WTC11 (cell line): ENCODE results near the gene RANBP3L. TPM values are rescaled to one million over a fixed set of nuclear protein-coding genes. Genes with fewer than 3 reads are reported as not detected.
A peak's percentile ranks its signal among the peaks of the same experiment; 100 is the strongest.

ENCODE experiments used
- ATAC-seq: fragments of 200-7000 bp; cut with Tn5 transposase; 2 replicates; pipeline ENCODE4 v1.10.0; 2021; ENCODE audit warnings: mild to moderate bottlenecking, moderate library complexity
- CTCF ChIA-PET: fragments of 300-600 bp; sonication (Branson Sonifier 250); formaldehyde crosslinking; loops from one replicate; lab custom pipeline; 2021; ENCODE audit warnings: antibody characterized with exemption; lab: Charles Lee
- POLR2A ChIA-PET: fragments of 350-600 bp; sonication (Branson Sonifier 250); formaldehyde crosslinking; loops from one replicate; lab custom pipeline; 2021; ENCODE audit warnings: antibody characterized with exemption; lab: Charles Lee
- DNase-seq: peaks from one replicate; pipeline ENCODE4 v3.0.0; 2021; ENCODE audit warnings: low spot score
- H3K27ac Mint-ChIP-seq: 2 replicates; pipeline ENCODE4 v1.8.0; 2021; ENCODE audit warnings: mixed read lengths
- H3K27me3 Mint-ChIP-seq: 2 replicates; pipeline ENCODE4 v1.8.0; 2021; ENCODE audit warnings: low read depth, mild to moderate bottlenecking, moderate library complexity, mixed read lengths
- H3K36me3 Mint-ChIP-seq: 2 replicates; pipeline ENCODE4 v1.8.0; 2021; ENCODE audit warnings: mixed read lengths
- H3K4me1 Mint-ChIP-seq: 2 replicates; pipeline ENCODE4 v1.8.0; 2022; ENCODE audit warnings: mixed read lengths
- H3K4me3 Mint-ChIP-seq: 2 replicates; pipeline ENCODE4 v1.8.0; 2021; ENCODE audit warnings: mild to moderate bottlenecking, moderate library complexity, mixed read lengths
- H3K9me3 Mint-ChIP-seq: 2 replicates; pipeline ENCODE4 v1.8.0; 2021; ENCODE audit warnings: mixed read lengths
- GRHL2 ChIP-seq: fragments of 250-450 bp; sonication (Bioruptor Pico); IDR thresholded peaks from 2 replicates; pipeline ENCODE4 v1.8.0; 2022; ENCODE audit warnings: mild to moderate bottlenecking, moderate library complexity; ENCODE audit not compliant: insufficient replicate concordance, severe bottlenecking
- JAZF1 ChIP-seq: fragments of 250-450 bp; sonication (Bioruptor Pico); IDR thresholded peaks from 2 replicates; pipeline ENCODE4 v1.9.0; 2021; ENCODE audit warnings: moderate library complexity, mild to moderate bottlenecking, inconsistent platforms
- KAT7 ChIP-seq: sonication (generic); formaldehyde crosslinking; IDR thresholded peaks from 2 replicates; pipeline ENCODE4 v1.8.1; 2023; ENCODE audit warnings: missing genetic modification reagents, mild to moderate bottlenecking, borderline replicate concordance
- MXD4 ChIP-seq: fragments of 250-450 bp; sonication (Bioruptor Pico); IDR thresholded peaks from 2 replicates; pipeline ENCODE4 v1.8.0; 2021; ENCODE audit warnings: mild to moderate bottlenecking, moderate library complexity, borderline replicate concordance
- PRDM15 ChIP-seq: sonication (generic); formaldehyde crosslinking; IDR thresholded peaks from 2 replicates; pipeline ENCODE4 v1.8.0; 2022; ENCODE audit warnings: missing genetic modification reagents
- SMAD3 ChIP-seq: sonication (generic); formaldehyde crosslinking; IDR thresholded peaks from 2 replicates; pipeline ENCODE4 v1.8.0; 2022; ENCODE audit warnings: missing genetic modification reagents, mild to moderate bottlenecking, borderline replicate concordance
- SOX15 ChIP-seq: fragments of 250-450 bp; sonication (Bioruptor Pico); IDR thresholded peaks from 2 replicates; pipeline ENCODE4 v1.9.0; 2021; ENCODE audit warnings: mild to moderate bottlenecking
- TEAD1 ChIP-seq: sonication (generic); formaldehyde crosslinking; IDR thresholded peaks from 2 replicates; pipeline ENCODE4 v1.8.0; 2022; ENCODE audit warnings: mild to moderate bottlenecking, missing genetic modification reagents
- USF2 ChIP-seq: sonication (generic); formaldehyde crosslinking; IDR thresholded peaks from 2 replicates; pipeline ENCODE4 v1.8.1; 2023; ENCODE audit warnings: mild to moderate bottlenecking, missing genetic modification reagents, moderate library complexity
- ZNF512 ChIP-seq: sonication (generic); formaldehyde crosslinking; IDR thresholded peaks from 2 replicates; pipeline ENCODE4 v1.8.1; 2022; ENCODE audit warnings: missing genetic modification reagents, borderline replicate concordance
- total RNA-seq: library from RNA; stranded (reverse); gene quantifications from 3 replicates; pipeline ENCODE4 v1.2.3, GENCODE V29; 2021
- TF ChIP-seq, protein P1 (sequence below): fragments of 250-450 bp; sonication (Bioruptor Pico); IDR thresholded peaks from 2 replicates; pipeline ENCODE4 v1.8.0; 2021; ENCODE audit warnings: mild to moderate bottlenecking

The RANBP3L gene
- total RNA-seq, 1 experiment from 2014 or later, result not detected

DNA sequence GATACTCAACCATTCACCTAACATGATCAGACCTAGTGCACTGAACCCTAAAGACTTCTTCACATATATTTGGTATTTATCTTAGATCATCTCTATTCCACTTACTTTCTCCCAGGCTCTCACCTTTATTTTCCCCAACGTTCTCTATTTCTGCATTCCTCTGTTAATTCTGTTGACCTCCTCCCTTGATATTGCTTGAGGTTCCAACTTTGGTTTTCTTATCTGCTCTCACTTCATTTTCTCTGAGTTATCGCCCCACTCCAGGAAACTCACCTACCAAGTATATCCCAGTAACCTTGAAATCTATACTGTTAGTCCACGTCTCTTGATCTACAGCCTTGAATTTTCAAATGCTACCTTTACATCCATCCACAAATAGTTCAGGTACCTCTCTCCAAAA lies 69.2 kb downstream of the RANBP3L start:
- CTCF ChIA-PET, result interaction anchor here (1.2 kb wide), 1 partner anchor 10 kb away, joined by 3 read pairs; no protein-coding TSS in a partner anchor
- Mint-ChIP-seq H3K27me3 (no peaks in the 10 kb centered on the region), H3K36me3 (no peaks in the 10 kb centered on the region), H3K27ac (no peak overlapping the region)
- ATAC-seq, result no peak
- no peak for DNase-seq
- TF ChIP-seq TEAD1 (CRISPR knock-in tag), result no peak
- TF ChIP-seq, protein P1, sequence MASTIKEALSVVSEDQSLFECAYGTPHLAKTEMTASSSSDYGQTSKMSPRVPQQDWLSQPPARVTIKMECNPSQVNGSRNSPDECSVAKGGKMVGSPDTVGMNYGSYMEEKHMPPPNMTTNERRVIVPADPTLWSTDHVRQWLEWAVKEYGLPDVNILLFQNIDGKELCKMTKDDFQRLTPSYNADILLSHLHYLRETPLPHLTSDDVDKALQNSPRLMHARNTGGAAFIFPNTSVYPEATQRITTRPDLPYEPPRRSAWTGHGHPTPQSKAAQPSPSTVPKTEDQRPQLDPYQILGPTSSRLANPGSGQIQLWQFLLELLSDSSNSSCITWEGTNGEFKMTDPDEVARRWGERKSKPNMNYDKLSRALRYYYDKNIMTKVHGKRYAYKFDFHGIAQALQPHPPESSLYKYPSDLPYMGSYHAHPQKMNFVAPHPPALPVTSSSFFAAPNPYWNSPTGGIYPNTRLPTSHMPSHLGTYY (CRISPR knock-in tag), result no peak
- no peak for TF ChIP-seq ZNF512 (CRISPR knock-in tag)
- TF ChIP-seq SMAD3 (CRISPR knock-in tag), result no peak
- no peak for TF ChIP-seq PRDM15 (CRISPR knock-in tag)
- no peak for TF ChIP-seq GRHL2 (CRISPR knock-in tag)
- TF ChIP-seq JAZF1 (CRISPR knock-in tag), result no peak
- no peak for TF ChIP-seq MXD4 (CRISPR knock-in tag)
- TF ChIP-seq USF2 (CRISPR knock-in tag), result no peak
- TF ChIP-seq, all 79 proteins: peak for 0
- POLR2A ChIA-PET, result no interaction called here
- peaks cover 5% of the 10 kb centered on the region for H3K4me1 Mint-ChIP-seq
- no peaks in the 10 kb centered on the region for H3K9me3 Mint-ChIP-seq
- no peak overlapping the region for H3K4me3 Mint-ChIP-seq

- POLR2A ChIA-PET, result interaction anchor here (1.1 kb wide), 1 partner anchor 12 kb away, joined by 3 read pairs; the partner anchor contains the start of gene NADK2
These were observed 71.4 kb downstream of the RANBP3L start for GRCh38 chr5:36230151-36230790.

More at GRCh38 chr5:36230151-36230790, 71.4 kb downstream of the RANBP3L start:
- Mint-ChIP-seq H3K27me3 (no peaks in the 10 kb centered on the region), H3K27ac (peak overlapping the region; percentile 1; the same call in 1 of the 2 replicates), H3K36me3 (no peaks in the 10 kb centered on the region), H3K9me3 (no peaks in the 10 kb centered on the region), H3K4me3 (no peak overlapping the region), H3K4me1 (peaks cover 5% of the 10 kb centered on the region)
- TF ChIP-seq SOX15 (no peak), SMAD3 (CRISPR knock-in tag) (no peak), KAT7 (no peak), ZNF512 (CRISPR knock-in tag) (no peak)
- CTCF ChIA-PET, result interaction anchor here (1.9 kb wide), 1 partner anchor 11 kb away, joined by 16 read pairs; the partner anchor contains the start of gene NADK2
- DNase-seq (no peak), ATAC-seq (no peak)
